Tibial nerve (tissue), 4 donors: ENCODE measurements around the gene MDH1B. TPM values are rescaled to one million over a fixed set of nuclear protein-coding genes. Genes with fewer than 3 reads are reported as not detected.

Source experiments
- DNase-seq, 2 donors: peaks; one replicate each; pipeline ENCODE4 v3.0.0-alpha.2; 2019; ENCODE audit warnings: low spot score in 2 of 2
- H3K27ac ChIP-seq, 4 donors: fragments of 200-600 bp; sonication (generic) in 3 of 4; one replicate each; pipeline ENCODE4 v1.5.1; 2017 to 2019; ENCODE audit warnings: mild to moderate bottlenecking in 1 of 4
- H3K27me3 ChIP-seq, 2 donors: fragments of 200-600 bp; sonication (generic) in 1 of 2; one replicate each; pipeline versions ENCODE4 v1.5.1 to v1.6.0; 2017 to 2019
- H3K36me3 ChIP-seq, 3 donors: fragments of 200-600 bp; sonication (generic); one replicate each; pipeline ENCODE4 v1.5.1; 2018 to 2019
- H3K4me1 ChIP-seq, 4 donors: fragments of 200-600 bp; sonication (generic) in 3 of 4; one replicate each; pipeline ENCODE4 v1.5.1; 2017 to 2019
- H3K4me3 ChIP-seq, 4 donors: fragments of 200-600 bp; sonication (generic) in 3 of 4; one replicate each; pipeline ENCODE4 v1.5.1; 2017 to 2019; ENCODE audit warnings: mild to moderate bottlenecking in 1 of 4, moderate library complexity in 1 of 4
- H3K9me3 ChIP-seq, 4 donors: fragments of 200-600 bp; sonication (generic) in 3 of 4; one replicate each; pipeline ENCODE4 v1.5.1; 2017 to 2019
- EP300 ChIP-seq, 2 donors: sonication (generic); formaldehyde crosslinking; IDR thresholded peaks; one replicate each; pipeline ENCODE4 v1.6.1; 2017; ENCODE audit warnings: antibody characterized with exemption in 2 of 2, mild to moderate bottlenecking in 1 of 2
- POLR2A ChIP-seq, 2 donors: fragments of 450-650 bp; IDR thresholded peaks; one replicate each; pipeline ENCODE4 v1.6.1; 2017; ENCODE audit warnings: antibody characterized with exemption in 2 of 2, mild to moderate bottlenecking in 2 of 2, moderate library complexity in 2 of 2
- WGBS, 2 donors: methylation state at CpG; one replicate each; pipeline ENCODE4 v1.1.5; 2018; 5-methylcytosine and 5-hydroxymethylcytosine counted together
- total RNA-seq, 4 donors: library from RNA; depleted of rRNA; stranded (reverse); fragments of >200 nt; gene quantifications; one replicate each; pipeline ENCODE4 v1.1.0, GENCODE V29; 2016
- TF ChIP-seq, protein P1 (sequence below), 5 experiments: fragments of 200-600 bp in 3 of 5; fragments of 450-650 bp in 2 of 5; sonication (generic) in 3 of 5; IDR thresholded peaks; one replicate each; pipeline ENCODE4 v1.5.1; 2016 to 2019; ENCODE audit warnings: antibody characterized with exemption in 5 of 5, mild to moderate bottlenecking in 3 of 5, moderate library complexity in 2 of 5

The MDH1B gene
- total RNA-seq, 4 donors from 2014 or later, result 0.63 to 2.4 (median 1.5) TPM; not detected in 1

DNA sequence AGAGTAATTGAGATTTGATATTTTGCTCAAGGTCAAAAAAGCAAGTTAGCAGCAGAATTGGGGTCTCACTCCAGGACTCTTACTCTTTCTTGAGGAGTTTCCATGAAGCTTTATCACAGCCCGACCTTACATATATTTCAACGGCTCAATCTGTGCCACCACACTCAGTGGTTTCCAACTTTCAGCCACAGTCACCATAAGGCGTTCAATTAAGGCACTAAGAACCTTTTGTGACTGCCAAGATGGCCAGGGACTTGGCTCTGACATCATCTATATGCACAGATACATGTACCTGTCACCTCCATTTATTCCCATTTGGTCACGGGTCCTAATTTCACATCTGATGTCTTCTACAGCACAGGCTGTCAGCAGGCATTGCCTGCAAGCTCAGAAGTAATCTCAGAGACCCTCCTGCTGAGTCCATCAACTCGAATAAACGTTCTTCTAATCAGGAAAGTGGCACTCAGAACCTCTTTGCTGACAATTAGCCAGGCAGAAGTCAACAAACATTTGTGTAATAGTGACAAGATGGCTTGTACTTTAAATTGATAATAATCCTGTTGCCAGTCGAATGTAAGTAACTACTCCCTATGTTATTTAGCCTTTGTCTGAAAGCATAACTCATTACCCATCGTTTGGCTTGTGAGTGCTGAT, 63.0 kb downstream of the MDH1B start:
- Histone ChIP-seq H3K27me3 (no peaks in the 10 kb centered on the region), H3K4me1 (no peaks in the 10 kb centered on the region), H3K4me3 (no peak overlapping the region), H3K27ac (no peak overlapping the region), H3K36me3 (no peaks in the 10 kb centered on the region), H3K9me3 (no peaks in the 10 kb centered on the region)
- no peak for DNase-seq
- WGBS, 2 donors, result 69 to 70% methylated on average over 8 of the region's 8 CpGs
- TF ChIP-seq, protein P1, sequence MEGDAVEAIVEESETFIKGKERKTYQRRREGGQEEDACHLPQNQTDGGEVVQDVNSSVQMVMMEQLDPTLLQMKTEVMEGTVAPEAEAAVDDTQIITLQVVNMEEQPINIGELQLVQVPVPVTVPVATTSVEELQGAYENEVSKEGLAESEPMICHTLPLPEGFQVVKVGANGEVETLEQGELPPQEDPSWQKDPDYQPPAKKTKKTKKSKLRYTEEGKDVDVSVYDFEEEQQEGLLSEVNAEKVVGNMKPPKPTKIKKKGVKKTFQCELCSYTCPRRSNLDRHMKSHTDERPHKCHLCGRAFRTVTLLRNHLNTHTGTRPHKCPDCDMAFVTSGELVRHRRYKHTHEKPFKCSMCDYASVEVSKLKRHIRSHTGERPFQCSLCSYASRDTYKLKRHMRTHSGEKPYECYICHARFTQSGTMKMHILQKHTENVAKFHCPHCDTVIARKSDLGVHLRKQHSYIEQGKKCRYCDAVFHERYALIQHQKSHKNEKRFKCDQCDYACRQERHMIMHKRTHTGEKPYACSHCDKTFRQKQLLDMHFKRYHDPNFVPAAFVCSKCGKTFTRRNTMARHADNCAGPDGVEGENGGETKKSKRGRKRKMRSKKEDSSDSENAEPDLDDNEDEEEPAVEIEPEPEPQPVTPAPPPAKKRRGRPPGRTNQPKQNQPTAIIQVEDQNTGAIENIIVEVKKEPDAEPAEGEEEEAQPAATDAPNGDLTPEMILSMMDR (IDR thresholded peaks at IDR 0.05), result no peak
- no peak for TF ChIP-seq EP300 (IDR thresholded peaks at IDR 0.05)
- no peak for TF ChIP-seq POLR2A (IDR thresholded peaks at IDR 0.05)

DNA sequence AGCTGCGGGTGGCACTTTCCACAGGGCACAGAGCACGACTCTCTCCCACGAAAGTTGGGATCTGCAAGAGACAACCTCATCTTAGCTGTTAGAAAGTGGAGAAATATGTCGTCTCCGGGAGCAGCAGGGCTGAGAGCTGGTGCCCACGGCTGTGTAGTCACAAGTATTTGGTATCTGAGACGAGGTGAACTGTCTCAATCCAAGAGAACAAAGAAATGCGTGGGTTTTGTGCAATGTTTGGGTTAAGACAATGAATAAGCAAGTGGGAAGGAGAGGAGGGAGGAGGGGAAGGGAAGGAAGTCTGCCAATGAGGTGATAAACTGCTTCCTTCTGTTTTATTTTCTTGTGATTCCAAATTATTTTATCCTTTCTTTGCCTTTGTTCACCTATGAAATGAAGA, 65.0 kb downstream of the MDH1B start:
- Histone ChIP-seq H3K27ac (no peak overlapping the region), H3K27me3 (no peaks in the 10 kb centered on the region), H3K36me3 (no peaks in the 10 kb centered on the region), H3K9me3 (no peaks in the 10 kb centered on the region), H3K4me3 (no peak overlapping the region), H3K4me1 (no peaks in the 10 kb centered on the region)
- WGBS, 2 donors, result 33 to 39% methylated on average over 8 of the region's 8 CpGs
- TF ChIP-seq EP300 (IDR thresholded peaks at IDR 0.05), result no peak
- TF ChIP-seq, protein P1 (IDR thresholded peaks at IDR 0.05), result no peak
- TF ChIP-seq POLR2A (IDR thresholded peaks at IDR 0.05), result no peak
- no peak for DNase-seq

DNA sequence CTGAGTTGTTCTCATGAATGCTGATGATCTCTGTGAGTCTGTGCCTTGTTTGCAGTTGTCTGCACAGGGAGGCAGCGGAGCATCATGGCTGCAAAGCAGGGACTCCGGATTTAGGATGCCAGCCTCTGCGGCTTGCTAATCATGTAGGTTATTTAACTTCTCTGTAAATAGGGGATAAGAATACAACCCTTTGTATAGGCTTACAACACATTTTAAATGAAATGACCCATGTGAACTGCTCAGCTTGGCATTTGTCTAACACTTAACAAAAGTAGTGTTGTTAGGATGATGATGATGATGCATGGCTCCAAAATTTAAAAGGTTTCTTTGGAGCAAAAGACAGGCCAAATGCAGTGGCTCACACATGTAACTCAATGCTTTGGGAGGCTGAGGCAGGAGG, 66.3 kb downstream of the MDH1B start:
- no peaks in the 10 kb centered on the region for H3K9me3 ChIP-seq
- H3K4me3 ChIP-seq, result no peak overlapping the region
- no peaks in the 10 kb centered on the region for H3K36me3 ChIP-seq
- H3K27ac ChIP-seq, result no peak overlapping the region
- DNase-seq, result no peak
- no peaks in the 10 kb centered on the region for H3K4me1 ChIP-seq
- no peak for TF ChIP-seq POLR2A (IDR thresholded peaks at IDR 0.05)
- TF ChIP-seq, protein P1 (IDR thresholded peaks at IDR 0.05), result no peak
- H3K27me3 ChIP-seq, result no peaks in the 10 kb centered on the region
- 62% methylated on average over 3 of the region's 3 CpGs for WGBS, 2 donors

DNA sequence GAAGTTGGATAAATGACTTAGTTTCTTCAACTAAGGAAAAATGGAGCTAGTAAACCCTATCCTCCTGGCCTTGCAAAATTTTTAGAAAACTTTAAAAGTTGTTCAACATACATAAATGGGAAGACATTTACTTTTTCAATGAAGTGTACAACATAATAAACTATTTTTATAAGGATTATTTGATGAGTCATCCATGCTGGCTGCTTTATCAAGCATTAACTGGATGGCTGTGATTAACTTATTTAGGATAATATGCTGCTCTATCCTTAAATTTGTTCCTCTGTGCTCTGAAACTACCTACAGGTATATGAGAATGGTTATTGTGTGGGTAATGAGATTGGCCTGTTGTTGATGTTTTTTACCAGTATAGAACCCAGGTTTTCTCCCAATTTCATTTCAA, 68.2 kb downstream of the MDH1B start:
- Histone ChIP-seq H3K27ac (no peak overlapping the region), H3K36me3 (no peaks in the 10 kb centered on the region), H3K27me3 (no peaks in the 10 kb centered on the region), H3K4me3 (no peak overlapping the region), H3K9me3 (no peaks in the 10 kb centered on the region), H3K4me1 (no peaks in the 10 kb centered on the region)
- no peak for DNase-seq
- TF ChIP-seq, protein P1 (IDR thresholded peaks at IDR 0.05), result no peak
- TF ChIP-seq POLR2A (IDR thresholded peaks at IDR 0.05), result no peak
- TF ChIP-seq EP300 (IDR thresholded peaks at IDR 0.05), result no peak

DNA sequence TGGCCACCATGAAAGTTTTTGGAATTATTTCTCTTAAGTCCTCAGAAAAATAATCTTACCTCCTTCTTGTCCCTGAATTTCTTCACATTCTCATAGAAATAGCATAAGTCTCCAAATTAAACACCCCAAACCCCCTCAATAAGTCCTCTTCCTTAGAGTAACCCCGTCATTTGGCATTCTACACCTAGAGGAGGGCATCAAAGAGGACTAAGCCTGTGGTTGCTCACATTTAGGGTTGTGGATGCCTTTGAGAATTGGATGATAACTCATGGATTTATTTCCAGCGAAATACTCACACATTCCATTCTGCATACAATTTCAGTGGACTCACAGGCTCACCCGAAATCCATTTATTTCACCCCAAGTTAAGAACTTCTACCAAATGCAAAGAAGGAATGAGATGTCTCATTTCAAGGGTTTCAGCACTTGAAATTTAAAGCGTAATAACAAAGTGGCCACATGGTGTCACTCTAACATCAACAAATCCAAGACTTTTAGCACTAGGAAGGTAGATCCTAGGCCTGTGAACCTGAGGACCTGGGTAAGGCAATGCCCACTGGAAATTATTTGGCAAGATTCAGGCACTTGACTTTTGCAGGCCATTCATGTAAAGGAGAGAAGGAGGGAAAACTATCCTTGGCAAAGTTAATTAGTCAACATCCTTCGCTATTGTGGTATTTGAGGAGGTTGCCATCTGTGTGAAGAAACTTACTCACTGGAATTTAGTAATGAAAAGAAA, 71.6 kb downstream of the MDH1B start:
- peak in 1 of 2 donors; percentile 76 for DNase-seq
- WGBS, 2 donors, result 27 to 32% methylated on average over 5 of the region's 5 CpGs

More for the DNA sequence above, 71.6 kb downstream of the MDH1B start:
- TF ChIP-seq EP300 (IDR thresholded peaks at IDR 0.05) (no peak), POLR2A (IDR thresholded peaks at IDR 0.05) (no peak)
- TF ChIP-seq, protein P1 (IDR thresholded peaks at IDR 0.05), result peak; percentile 38 to 73 (median 57)
- Histone ChIP-seq H3K27ac (no peak overlapping the region), H3K4me1 (no peaks in the 10 kb centered on the region), H3K27me3 (no peaks in the 10 kb centered on the region), H3K36me3 (no peaks in the 10 kb centered on the region), H3K4me3 (no peak overlapping the region), H3K9me3 (no peaks in the 10 kb centered on the region)
